Esophagus mucosa (tissue), 1 donor: ENCODE results near the gene EVPL. TPM values are rescaled to one million over a fixed set of nuclear protein-coding genes. Genes with fewer than 3 reads are reported as not detected.
"Not testable (repeated sequence)": the region's sequence is repeated elsewhere in the genome, so short reads cannot be mapped to it uniquely, and the experiment has no call there.

Source experiments
- ATAC-seq: fragments of 200-7000 bp; cut with Tn5 transposase; one replicate; pipeline ENCODE4 v1.9.1; 2020
- total RNA-seq: library from RNA; stranded (reverse); gene quantifications from one replicate; pipeline ENCODE4 v1.2.4, GENCODE V29; 2023
- donor health status: DM: yes; HTN: yes; CAD: no.

EVPL gene
- 175 TPM for total RNA-seq

- ATAC-seq = peak; percentile 92
Measured at GRCh38 chr17:76027159-76027839, at the start of gene EVPL. Gene EVPL (minus strand): TSS chr17:76027306. CDS start chr17:76027198, 108 bp downstream.

GRCh38 chr17:76076146-76076764 is 49.1 kb upstream of the EVPL start:
- ATAC-seq = no peak

GRCh38 chr17:76075364-76076145 is 48.4 kb upstream of the EVPL start:
- ATAC-seq = no peak

- no peak for ATAC-seq
Measured at GRCh38 chr17:76074390-76075363, 47.6 kb upstream of the EVPL start, which contains the start of gene GALR2. Gene GALR2 (plus strand): TSS chr17:76074781. CDS start chr17:76074884, 103 bp downstream.

- ATAC-seq = peak; percentile 90
Measured at GRCh38 chr17:76072148-76072858, 45.2 kb upstream of the EVPL start, which contains the start of gene SRP68. Gene SRP68 (minus strand): TSS chr17:76072517. CDS start chr17:76072491, 26 bp downstream.

GRCh38 chr17:76071531-76072147 is 44.5 kb upstream of the EVPL start:
- ATAC-seq = peak; percentile 5

- ATAC-seq = peak; percentile 70
Measured at GRCh38 chr17:76065775-76066174, 38.7 kb upstream of the EVPL start.

GRCh38 chr17:76063875-76064546 is 36.9 kb upstream of the EVPL start:
- no peak for ATAC-seq

GRCh38 chr17:76058264-76058663 is 31.2 kb upstream of the EVPL start:
- ATAC-seq = not testable (repeated sequence)

GRCh38 chr17:76056882-76057281 is 29.8 kb upstream of the EVPL start:
- ATAC-seq = peak; percentile 81

- peak; percentile 82 for ATAC-seq
Measured at GRCh38 chr17:76054112-76054476, 27.0 kb upstream of the EVPL start.

- peak; percentile 58 for ATAC-seq
Measured at GRCh38 chr17:76053246-76054111, 26.4 kb upstream of the EVPL start.

GRCh38 chr17:76051561-76051960 is 24.5 kb upstream of the EVPL start:
- ATAC-seq = no peak

- peak; percentile 76 for ATAC-seq
Measured at GRCh38 chr17:76050538-76051467, 23.7 kb upstream of the EVPL start.

GRCh38 chr17:76049836-76050537 is 22.9 kb upstream of the EVPL start:
- no peak for ATAC-seq

- no peak for ATAC-seq
Measured at GRCh38 chr17:76049239-76049638, 22.1 kb upstream of the EVPL start.

- no peak for ATAC-seq
Measured at GRCh38 chr17:76048711-76049110, 21.6 kb upstream of the EVPL start.
